Loucy (cell line): Measurements from ENCODE around the gene NAGS.

Experiments used
- CTCF ChIP-seq: fragments of 200-600 bp; sonication (generic); conservative IDR thresholded peaks from 2 replicates; pipeline ENCODE4 v1.5.1; 2014; ENCODE audit warnings: mild to moderate bottlenecking, antibody characterized with exemption, low read length
- EZH2phosphoT487 ChIP-seq: fragments of 200-600 bp; IDR thresholded peaks from 2 replicates; pipeline ENCODE4 v1.6.1; 2018; ENCODE audit warnings: antibody characterized with exemption, mild to moderate bottlenecking, moderate library complexity, borderline replicate concordance

DNA sequence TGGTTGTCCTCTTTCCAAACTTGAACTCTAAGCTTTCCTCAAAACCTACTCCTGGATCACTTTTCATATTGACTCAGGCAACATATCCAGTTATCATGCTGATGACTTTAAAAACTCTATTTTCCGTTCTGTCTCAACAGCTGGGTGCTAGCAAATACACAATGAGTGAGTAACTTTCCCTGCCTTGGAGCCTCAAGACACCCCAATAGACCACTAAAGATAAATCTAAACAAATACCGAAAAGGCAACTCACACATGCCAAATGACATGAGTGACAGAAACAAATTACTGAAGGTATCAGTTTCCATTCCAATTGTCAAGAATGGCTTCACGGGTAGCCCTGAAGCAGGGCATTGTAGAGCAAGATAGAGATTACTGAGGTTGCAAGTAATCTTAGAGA lies 26.1 kb downstream of the NAGS start:
- TF ChIP-seq CTCF (no peak), EZH2phosphoT487 (no peak)
